ENCODE data around the gene HOXD1.

Gene HOXD1

DNA sequence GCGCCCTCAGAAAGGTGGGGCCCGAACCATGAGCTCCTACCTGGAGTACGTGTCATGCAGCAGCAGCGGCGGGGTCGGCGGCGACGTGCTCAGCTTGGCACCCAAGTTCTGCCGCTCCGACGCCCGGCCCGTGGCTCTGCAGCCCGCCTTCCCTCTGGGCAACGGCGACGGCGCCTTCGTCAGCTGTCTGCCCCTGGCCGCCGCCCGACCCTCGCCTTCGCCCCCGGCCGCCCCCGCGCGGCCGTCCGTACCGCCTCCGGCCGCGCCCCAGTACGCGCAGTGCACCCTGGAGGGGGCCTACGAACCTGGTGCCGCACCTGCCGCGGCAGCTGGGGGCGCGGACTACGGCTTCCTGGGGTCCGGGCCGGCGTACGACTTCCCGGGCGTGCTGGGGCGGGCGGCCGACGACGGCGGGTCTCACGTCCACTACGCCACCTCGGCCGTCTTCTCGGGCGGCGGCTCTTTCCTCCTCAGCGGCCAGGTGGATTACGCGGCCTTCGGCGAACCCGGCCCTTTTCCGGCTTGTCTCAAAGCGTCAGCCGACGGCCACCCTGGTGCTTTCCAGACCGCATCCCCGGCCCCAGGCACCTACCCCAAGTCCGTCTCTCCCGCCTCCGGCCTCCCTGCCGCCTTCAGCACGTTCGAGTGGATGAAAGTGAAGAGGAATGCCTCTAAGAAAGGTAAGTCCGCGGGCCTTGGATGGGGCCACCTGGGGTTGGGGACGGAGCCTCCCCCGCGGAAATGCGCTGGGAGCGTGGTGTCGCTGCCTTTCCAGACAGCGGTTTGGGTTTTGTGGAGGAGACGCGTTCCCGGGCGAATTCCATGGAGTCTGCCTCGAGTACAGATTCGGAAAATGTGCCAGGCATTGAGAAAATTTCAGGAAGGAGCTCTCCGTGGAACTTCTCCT is 559 bp downstream of the HOXD1 start:
- no peak for DNase-seq

DNA sequence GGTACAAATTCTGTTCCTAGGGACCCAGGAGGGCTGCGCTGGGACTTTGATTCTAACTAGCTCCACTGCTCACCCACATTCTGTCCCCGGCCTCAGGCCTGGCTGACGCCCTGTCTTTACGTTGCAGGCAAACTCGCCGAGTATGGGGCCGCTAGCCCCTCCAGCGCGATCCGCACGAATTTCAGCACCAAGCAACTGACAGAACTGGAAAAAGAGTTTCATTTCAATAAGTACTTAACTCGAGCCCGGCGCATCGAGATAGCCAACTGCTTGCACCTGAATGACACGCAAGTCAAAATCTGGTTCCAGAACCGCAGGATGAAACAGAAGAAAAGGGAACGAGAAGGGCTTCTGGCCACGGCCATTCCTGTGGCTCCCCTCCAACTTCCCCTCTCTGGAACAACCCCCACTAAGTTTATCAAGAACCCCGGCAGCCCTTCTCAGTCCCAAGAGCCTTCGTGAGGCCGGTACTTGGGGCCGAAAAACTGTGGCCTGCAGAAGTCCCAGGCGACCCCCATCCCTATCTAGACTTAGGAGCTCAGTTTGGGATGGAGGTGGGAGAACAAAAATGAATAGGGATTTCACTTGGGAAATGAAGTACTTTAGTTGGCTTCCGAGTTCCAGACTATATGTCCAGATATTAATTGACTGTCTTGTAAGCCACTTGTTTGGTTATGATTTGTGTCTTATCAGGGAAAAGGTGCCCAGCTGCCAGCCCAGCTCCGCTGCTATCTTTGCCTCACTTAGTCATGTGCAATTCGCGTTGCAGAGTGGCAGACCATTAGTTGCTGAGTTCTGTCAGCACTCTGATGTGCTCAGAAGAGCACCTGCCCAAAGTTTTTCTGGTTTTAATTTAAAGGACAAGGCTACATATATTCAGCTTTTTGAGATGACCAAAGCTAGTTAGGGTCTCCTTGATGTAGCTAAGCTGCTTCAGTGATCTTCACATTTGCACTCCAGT is 1.5 kb downstream of the HOXD1 start:
- DNase-seq, result no peak

DNA sequence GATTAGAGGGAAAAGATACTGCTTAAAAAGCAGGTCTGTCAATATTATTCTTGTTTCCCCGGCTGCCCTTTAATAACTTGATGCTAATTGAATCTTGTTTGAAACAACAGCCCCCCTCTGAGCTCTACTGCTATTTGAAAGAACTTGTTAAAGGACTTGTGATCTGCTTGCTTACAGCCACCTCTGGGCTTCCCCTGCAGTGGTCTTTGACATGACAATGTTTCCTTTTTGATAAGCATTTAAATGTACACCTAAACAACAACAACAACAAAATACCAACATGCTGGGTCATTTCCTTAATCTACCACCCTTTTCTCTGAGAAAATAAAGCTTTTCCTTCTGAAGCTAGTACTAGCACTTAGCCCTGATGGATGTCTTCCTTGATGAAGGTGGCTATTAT is 3.9 kb downstream of the HOXD1 start:
- no peak for DNase-seq

DNA sequence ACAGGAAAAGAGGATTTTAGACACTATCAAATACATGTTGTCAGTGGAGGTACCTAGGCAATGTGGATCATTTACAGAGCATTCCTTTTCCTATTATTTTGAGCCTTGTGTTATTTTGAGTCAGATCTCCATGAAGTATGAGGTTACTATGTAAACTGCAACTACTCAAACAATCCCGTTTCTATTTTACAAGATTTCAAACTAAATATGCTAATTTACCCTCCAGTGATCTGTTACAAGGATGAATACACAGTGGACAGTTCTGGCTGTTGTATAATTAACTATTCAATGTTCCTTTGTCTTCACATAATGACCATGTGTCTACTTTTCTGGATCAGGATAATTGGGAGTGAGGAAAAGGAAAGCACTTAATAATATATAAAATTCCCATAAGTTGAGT is 4.6 kb downstream of the HOXD1 start:
- no peak for DNase-seq

DNA sequence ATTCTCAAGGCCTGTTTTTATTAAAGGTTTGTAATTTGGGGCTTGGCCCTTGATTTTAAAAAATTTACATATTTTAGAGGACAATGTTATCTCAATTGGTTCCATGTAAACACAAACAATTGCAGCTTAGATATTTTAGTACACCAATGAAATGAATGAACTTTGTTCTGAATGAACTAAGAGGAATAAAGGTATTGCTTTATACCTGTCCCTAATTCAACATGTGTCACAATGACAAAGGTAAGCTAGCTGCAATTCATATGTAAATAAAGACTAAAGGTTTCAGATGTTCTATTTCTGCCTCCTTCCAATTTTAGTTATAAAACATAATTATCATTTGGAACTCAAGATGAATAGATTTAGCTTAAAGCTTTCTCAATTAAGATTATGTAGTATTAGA is 11.4 kb downstream of the HOXD1 start:
- no peak for DNase-seq

DNA sequence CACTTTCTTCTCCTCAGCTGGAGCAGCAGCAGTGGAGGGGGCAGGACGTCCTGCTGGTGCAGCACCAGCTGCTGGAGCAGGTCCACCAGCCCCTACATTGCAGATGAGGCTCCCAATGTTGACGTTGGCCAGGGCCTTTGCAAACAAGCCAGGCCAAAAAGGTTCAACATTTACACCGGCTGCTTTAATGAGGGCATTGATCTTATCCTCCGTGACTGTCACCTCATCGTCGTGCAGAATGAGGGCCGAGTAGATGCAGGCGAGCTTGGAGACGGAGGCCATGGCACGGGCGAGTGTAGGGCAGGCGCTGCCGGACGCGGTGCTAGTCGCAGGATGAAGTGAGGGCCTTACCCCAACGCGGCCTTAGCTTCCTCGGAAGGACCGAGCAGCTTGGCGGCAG is 12.5 kb downstream of the HOXD1 start:
- no peak for DNase-seq

DNA sequence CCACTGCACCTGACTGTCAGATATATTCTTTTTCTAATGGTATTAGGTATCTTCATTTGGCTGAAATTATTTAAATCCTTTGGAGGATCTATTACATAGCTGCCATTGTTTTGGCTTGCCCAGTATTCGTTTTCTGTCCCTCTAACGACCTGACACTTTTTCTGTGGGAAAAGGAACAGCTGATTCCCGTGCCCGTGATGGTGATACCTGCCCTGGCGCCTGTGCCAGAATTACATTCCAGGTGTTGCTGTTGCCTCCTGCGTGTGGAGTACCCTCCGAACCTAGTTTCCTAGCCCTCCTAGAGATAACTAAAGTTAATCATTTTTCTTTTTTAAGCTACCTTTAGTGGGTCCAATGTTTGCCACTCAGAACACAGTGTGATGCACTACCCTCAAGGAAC is 14.0 kb downstream of the HOXD1 start:
- no peak for DNase-seq

DNA sequence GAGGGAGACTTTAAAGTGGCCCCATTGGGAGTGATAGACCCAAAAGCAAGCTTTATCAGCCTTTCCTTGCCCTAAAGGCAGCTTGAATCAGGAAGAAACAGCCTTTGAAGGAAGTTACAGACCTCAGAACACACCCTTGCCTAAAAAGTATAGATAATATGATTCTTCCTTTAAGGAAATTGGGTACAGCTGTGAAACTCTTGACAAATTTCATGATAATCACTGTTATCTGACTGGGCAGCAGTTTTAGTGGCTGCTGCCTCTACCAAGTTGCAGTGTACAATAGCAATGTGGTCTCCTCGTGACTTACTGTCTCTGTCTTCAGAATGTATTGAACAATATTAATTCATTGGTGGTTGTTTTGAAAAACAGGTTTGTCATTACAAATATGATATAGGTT is 16.7 kb downstream of the HOXD1 start:
- no peak for DNase-seq

DNA sequence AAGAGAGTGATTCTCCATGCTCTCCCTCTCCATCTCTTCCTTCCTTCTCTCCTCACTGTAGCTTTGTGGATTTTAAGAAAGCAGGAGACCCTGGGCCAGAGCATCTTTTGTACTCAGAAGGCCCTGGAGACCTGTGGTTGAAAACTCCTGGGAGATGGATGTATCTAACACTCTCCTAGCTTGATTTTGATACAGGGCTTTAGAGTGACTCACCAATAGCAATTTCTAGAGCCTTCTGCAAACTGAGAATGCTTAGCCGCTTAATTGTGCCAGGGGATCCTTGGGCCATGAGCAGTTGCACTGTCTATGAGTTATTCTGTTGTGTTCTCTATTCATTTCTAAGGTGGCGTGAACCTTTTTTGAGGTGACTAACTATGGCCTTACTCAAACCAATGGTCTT is 17.7 kb downstream of the HOXD1 start:
- no peak for DNase-seq

DNA sequence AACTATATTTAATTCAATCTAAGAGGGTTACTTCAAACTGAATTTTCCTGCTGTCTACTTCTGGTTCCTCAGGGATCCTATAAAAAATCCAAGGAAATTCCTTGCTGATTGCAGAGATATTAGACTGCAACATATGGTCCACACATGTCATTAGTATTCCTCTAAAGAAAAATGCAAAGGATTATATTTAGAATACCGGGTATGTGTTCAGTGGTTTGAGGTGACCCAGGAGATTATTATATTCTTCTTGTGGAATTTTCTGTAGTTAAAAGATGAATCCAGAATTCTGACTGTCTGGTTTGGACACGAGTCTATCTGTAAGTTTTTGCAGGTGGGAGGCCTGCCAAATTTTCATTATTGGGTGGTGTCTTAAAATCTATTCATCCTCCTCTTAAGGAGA is 18.2 kb downstream of the HOXD1 start:
- DNase-seq, result no peak

DNA sequence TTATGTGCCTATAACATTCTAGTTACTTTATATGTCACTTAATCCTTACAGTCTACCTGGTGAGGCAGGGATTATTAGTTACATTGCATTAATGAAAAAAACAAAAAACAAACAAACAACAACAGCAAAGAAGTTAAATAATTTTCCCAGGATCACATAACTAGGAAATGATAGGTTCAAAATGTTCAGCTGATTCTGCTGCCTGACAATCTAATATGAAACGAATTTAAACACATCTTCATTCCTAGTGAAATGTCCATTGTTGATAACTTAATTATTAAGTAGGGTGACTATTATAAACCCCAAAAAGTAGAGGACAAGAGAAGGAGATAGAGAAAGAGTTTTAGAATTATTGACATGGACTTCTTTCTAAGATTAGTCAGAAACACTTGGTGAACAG is 22.6 kb downstream of the HOXD1 start:
- DNase-seq, result no peak

DNA sequence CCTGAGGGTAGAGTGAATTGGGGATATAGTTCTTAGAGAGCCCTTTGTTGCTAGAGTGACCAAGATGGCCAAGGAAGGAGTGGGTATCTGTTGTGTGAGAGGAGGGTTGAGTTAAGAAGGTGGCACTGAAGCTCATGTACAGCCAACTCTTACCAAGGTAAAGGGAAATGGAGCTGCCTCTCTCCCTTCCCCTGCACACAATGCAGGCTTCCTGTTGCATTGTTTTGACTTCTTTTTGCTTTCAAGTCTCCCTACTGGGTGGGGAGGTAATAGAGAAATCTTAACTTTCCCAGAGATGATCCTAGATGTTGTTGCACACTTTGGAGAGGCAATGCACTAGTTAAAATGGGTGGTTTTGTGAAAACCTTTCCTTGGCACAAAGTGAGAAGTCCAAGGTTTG is 23.8 kb downstream of the HOXD1 start:
- no peak for DNase-seq

DNA sequence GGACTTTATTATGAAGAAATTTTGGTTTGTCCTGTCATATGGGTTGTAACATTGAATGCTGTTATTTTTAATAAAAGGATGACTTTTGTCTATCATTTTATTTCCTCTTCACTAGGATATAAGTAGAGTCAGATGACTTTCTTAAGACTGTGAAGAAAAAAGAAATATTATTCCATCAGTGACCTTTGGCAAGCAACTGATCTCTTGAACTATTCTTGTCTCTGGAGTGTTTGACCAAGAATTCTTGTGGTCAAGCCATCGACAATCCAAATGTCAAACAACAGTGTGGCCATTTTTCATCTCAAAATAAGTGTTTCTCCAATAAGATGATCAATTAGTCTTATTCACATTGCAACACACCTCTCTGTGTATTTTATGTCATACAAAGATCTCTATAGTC is 24.9 kb downstream of the HOXD1 start:
- no peak for DNase-seq

DNA sequence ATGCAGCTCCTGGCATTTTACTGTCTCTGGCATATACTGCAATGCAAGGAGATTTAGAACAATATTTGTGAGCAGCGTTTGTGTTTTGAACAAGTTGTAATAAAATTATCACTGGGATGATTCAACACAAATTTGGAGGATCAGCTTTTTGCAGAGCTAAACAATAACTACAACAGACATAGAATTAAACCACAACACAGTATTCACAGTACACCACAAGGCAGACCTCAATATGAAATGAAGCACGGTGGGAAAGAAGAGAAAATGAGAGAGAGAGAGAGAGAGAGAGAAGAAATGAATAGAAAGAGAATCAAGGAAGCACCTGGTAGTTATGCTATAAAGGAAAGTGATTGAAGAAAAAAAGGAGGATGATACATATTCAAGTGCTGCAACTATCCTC is 39.4 kb downstream of the HOXD1 start:
- no peak for DNase-seq

DNA sequence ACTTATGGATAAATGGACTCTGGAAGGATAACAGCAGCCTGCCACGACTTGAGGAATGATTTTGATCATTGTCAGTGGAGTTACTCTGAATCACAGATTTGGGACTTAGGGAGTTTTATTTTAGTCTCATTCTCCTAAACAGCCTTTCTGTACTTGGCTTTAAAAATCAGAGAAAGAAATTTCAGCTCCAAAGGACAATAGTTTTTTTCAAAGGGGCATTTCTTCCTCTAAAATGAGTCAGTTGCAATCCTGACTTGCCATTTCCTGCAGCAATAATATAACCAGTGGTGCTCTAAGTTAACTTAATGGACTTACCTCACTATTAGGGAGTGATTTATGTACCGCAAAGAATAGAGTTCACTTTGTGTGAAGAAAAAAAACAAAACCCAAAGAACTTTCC is 45.7 kb downstream of the HOXD1 start:
- DNase-seq, result no peak

DNA sequence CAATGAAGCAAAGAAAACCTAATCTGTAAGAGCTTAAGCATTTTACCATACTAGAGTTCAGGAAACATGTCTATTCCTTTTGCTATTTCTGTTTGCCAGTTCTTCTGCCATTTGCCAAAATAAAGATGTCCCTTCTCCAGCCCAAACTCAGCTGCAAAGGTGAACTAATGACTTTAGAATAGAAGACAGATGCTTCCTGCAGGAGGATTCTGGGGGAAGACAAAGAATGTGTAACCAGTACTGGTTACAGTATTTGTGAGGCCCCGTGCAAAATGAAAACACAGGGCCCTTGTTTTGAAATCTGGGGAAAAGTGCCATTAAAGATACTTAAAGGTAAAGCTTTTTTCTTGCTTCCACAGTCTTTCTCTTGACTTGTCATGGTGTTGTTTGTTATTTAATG is 46.5 kb downstream of the HOXD1 start:
- DNase-seq, result no peak

DNA sequence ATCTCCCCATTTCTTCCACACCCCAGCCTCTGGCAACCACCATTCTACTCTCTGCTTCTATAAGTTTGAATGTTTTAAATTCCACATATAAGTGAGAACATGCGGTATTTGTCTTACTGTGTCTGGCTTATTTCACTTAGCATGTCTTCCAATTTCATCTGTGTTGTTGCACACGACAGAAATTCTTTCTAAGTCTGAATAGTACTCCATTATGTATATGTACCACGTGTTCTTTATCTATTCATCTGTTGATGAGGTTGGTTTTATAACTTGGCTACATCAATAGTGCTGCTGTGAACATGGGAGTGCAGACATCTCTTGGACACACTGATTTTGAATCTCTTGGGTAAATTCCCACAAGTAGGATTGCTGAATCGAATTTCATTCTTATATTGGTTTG is 49.0 kb downstream of the HOXD1 start:
- no peak for DNase-seq

DNA sequence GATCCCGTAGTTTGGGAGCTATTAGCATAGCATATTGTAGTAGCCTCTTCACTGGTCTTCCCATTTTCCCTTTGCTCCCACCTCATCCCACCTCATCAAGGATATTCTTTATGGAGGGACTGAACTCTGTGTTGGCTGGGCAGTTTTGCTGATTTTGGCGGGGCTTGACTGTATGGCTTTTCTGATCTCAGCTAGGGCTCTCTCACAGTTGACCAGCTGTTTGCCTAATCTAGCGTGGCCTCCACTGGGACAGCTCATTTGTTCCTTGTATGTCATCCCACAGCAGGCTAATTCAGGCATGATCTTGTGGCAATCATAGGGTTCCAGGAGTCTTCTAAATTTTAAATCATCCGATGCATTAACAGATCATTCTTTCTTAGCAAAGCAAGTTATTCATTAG is 50.6 kb downstream of the HOXD1 start:
- DNase-seq, result no peak

DNA sequence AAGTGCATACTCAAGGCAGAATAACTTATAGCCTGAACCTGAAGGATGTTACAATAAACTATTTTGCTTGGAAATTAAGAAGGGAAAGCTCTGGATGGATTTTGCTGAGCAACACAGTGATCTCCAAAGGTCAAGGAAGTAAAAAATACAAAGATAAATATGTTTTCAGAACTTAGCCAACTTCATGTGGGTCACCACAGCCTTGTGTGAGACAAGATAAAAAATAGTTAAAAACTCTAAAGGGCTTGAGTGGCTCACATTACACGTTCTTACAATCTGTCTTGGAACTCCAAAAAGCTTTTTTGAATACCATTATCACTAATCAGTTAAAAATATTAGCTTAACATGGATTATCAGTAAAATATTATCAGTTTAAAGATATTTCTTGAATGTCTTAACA is 51.8 kb downstream of the HOXD1 start:
- no peak for DNase-seq
